GM12873 (cell line): ENCODE results near the gene METTL23.

Experiments used
- TF ChIP-seq, protein P1 (sequence below): IDR thresholded peaks from 2 replicates; pipeline ENCODE4 v1.5.1; 2012; ENCODE audit warnings: low read depth, mild to moderate bottlenecking, moderate library complexity, low read length, control low read depth; ENCODE audit not compliant: insufficient read depth; ENCODE audit errors: missing control alignments

METTL23 gene

DNA sequence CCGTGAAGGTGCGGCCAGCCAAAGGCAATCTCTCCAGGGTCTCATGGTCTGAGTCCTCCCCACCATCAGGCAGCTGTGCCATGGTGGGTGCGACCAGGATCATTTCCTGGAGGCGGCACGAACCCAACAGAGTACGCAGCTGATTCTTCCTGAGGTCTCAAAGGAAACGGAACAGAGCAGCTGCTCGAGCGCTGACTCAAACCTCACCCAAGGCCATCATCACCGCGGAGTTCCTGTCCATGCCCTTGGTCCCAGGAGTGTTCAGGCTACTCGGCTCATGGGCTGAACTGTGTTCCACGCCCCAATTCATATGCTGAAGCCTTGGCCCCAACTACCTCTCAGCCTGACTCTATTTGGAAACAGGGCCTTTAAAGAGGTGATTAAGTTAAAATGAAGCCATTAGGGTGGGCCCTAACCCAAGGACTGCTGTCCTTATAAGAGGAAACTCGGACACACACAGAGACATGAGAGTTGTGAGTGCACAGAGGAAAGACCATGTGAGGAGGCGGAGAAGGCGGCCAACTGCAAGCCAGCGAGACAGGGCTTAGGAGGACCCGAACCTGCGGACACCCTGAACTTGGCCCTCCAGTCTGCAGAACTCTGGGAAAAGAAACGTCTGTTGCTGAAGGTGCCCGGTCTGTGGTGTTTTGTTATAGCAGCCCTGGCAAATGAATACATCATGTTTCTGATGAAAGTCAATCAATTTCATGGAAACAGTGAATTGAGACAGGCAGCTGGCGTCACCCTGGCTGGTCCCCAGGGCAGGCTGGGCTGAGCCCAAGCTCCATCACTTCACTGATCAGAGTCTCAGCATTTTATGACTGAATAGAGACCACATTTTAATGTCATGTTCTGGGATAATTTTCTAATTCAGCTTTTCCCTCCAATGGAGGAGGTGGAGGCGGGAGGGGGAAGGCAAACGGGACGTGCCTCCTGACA, 29.6 kb upstream of the METTL23 start:
- TF ChIP-seq, protein P1, sequence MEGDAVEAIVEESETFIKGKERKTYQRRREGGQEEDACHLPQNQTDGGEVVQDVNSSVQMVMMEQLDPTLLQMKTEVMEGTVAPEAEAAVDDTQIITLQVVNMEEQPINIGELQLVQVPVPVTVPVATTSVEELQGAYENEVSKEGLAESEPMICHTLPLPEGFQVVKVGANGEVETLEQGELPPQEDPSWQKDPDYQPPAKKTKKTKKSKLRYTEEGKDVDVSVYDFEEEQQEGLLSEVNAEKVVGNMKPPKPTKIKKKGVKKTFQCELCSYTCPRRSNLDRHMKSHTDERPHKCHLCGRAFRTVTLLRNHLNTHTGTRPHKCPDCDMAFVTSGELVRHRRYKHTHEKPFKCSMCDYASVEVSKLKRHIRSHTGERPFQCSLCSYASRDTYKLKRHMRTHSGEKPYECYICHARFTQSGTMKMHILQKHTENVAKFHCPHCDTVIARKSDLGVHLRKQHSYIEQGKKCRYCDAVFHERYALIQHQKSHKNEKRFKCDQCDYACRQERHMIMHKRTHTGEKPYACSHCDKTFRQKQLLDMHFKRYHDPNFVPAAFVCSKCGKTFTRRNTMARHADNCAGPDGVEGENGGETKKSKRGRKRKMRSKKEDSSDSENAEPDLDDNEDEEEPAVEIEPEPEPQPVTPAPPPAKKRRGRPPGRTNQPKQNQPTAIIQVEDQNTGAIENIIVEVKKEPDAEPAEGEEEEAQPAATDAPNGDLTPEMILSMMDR: no peak

DNA sequence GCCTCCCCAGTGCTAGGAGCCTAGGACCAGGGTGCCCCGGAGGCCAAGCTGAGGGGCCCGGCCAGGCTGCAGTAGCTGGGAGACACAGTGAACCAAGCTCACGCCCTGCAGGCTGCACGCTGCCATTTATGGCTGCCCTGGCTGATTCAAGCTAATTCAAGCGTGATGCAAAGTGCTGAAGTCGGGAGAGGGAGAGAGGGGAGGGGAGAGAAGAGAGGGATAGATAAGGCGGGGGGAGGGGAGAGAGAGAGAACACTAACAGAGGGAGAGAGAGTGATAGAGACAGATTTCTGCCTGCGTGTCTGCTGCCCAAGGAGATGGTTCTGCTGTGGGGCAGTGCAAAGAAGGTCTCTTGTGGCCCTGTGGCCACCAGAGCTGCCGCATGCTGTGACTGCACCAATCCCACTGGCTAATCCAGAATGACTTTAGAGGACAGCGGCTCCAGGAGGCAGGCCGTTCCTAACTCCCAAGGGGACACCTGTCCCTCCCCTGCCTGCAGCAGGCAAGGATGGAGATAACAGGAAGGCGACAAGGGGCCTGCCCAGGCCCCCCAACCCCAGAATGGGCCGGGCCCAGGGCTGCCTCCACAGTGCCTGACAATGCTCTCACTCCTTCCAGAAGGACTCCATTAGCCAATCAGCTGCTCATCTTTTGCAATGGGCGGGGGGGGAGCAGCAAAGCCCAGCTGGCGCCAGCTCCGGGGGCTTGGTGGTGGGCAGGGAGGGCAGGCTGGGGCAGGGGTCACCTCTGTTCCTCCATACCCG, 28.8 kb upstream of the METTL23 start:
- TF ChIP-seq, protein P1: no peak

DNA sequence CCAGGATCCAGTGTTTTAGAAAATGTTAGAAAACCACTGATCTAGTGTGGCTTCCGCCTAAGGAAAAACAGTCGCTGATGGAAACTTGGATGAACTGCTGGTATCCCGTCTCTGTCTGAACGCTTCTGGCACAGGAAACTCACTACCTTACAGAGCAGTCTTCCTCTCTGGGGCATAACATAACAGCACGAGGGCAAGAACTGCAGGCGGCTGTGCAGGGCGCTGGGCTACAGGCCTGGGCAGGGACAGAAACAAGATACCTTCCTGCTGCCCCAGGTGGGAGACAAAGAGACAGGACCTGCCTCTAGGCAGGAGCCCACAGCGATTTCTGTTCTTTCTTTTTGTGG, 26.4 kb upstream of the METTL23 start:
- TF ChIP-seq, protein P1: no peak

DNA sequence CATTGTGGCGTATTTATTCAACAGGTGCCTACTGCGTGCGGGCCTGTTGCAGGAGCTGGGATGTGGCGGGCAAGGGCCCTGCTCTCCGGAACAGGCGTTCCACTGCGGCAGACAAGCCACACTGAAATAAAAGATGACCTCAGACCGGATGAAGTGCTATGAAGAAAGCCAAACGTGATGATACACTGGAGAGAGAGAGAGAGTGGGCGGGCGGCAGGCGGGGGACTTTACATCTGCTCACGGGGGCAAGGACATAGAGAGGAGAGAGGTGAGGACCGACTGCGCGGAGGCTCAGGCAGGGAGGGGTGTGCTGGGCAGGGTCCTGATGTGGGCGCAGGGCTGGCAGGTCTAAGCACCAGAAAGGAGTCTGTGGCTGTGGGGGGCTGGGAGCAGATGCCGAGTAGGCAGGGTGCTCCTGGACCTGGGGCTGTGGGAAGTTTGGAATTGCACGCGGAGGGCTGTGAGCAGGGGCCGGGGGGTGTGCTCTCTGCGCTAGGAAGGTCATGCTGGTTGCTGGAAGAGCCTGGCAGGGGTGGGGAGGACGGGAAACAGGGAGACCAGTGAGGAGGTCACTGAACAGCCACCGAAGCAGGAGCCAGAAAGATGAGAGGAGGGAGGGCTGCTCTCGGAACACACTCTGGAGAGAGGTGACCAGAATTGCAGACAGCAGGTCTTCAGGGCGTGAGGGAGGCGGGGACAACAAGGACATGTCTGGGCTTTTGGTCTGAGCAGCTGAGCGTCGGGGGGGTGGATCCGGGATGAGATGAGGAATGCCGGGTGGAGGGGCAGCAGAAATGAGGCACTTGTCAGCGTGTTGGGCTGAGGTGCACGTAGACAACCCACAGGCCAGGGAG, 25.8 kb upstream of the METTL23 start:
- TF ChIP-seq, protein P1: no peak

DNA sequence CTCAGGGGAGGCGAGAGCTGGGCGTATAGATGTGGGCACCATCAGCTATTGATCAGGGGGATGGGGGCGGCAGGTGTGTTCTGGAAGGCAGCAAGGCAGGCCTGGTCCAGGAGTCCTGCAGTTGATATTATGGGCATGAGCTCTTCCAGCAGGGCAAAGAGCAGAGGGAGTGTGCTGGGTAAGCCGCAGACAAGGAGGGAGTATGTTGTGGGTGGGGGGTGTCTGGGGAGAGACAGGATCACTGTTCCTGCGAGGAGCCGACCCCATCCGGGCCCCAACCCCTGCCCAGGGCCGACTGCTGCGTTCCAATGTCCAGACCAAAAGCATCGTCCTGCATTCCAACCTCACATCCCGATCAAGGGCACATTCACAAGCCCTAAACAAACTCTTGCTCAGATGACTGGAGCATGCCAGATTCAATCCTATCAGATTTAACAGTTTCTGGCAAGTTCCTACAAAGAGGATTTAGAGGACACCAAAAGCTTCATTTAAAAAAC, 25.1 kb upstream of the METTL23 start:
- TF ChIP-seq, protein P1: no peak

DNA sequence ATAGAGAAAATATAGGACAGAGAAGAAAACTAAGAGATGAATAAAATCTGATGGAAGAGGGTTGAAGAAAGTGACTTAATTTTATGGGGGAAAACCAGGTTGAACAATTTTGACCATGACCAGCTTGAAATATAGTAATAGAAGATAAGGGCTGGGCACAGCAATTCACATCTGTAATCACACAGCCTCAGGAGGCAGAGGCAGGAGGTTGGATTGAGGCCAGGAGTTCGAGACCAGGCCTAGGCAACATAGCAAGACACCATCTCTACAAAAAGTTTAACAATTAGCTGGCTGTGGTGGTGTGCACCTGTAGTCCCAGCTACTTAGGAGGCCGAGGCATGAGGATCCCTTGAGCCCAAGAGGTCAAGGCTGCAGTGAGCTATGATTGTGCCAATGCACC, 24.6 kb upstream of the METTL23 start:
- TF ChIP-seq, protein P1: no peak
